ENCODE measurements around the gene LDHAL6A. TPM values are rescaled to one million over a fixed set of nuclear protein-coding genes. Genes with fewer than 3 reads are reported as not detected.

Gene LDHAL6A
- not detected in 2 replicates for total RNA-seq

DNA sequence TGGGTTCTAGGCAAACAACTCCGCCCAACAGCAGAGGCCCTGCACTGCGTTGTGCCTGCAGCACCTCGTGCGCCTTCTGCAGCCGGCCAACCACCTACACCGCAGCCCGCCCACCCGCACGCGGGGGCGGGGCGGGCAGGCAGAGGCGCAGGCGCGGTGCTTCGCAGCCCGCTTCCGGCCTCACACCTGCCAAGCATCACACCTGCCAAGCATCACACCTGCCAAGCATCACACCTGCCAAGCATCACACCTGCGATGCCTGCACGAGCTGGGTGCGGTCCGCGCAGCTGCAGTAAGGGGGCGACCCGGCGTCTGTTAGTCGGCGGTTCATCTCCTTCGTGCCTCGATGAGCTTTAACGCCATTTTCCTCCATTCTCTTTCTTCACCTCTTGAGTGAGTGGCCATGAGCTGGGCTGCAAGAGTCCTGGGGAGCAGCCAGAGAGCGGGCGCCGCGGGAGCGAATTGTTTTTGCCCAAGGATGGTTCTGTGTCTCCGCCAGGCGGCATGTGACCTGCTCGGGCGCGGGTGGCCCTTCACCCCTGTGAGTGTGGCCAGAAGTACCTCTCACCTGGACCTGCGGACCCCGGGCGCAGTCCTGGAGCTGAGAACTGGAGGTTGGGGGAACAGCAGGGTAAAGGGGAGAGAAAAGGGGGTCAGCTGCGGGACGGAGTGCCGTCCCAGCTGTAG, at the start of gene LDHAL6A:
LDHAL6A (plus strand) TSS at position 171 of the 687 bp plus-strand sequence. CDS start 825 bp downstream, outside the sequence.

DNA sequence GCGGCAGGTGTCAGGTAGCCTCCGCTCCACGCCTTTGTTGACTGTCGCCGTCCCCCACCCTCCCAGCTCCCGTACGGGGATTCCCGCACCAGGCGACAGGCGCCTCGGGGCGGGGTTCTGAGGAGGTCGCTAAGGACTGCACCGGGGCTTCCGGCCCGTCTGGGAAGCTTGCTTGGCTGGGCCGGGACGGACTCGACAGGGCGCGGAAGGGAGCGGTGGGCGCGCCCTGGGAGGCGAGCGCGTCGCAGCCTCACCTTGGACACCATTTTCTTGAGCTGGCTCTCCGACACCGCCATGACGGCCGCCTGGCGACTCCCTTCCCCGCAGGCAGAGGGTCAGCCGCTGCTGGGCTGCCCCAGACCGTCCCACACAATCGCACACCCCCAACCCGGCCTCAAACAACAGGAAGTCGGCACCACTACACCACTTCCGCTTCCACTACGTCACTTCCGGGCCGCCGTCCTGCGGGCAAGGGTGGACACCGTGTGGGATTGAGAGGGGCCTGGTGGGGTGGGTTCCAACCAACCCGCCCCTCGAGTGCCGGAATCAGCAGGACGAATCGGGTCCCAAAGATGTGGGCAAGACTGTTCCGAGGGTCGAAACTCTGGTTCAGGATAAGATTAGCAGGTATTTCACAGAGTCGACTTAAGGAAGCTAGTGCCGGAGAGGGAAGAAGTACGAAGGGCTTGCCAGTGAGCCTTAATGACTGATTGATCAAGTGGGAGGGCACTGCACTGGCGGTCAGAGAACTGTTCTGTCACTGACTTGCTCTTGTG, 71.1 kb downstream of the LDHAL6A start, which contains the start of gene TSG101:
TSG101 (minus strand) TSS at position 422 of the 776 bp plus-strand sequence; CDS start at position 296, 126 bp downstream.

Other genes with a start within 250 kb of the LDHAL6A start
- gene SAA4, start 219.1 kb upstream of the LDHAL6A start, total RNA-seq = 0.64 TPM in 1 of 2 replicates, not detected in the other
- gene SAA2, start 207.2 kb upstream of the LDHAL6A start, total RNA-seq = 1.7 and 37.6 TPM in 2 replicates
- gene SAA1, start 189.6 kb upstream of the LDHAL6A start, total RNA-seq = 10.3 and 80.4 TPM in 2 replicates
- 65.5 and 87.8 TPM in 2 replicates for gene HPS5, start 133.7 kb upstream of the LDHAL6A start, total RNA-seq
- gene GTF2H1, start 133.3 kb upstream of the LDHAL6A start, total RNA-seq = 94.9 and 96.7 TPM in 2 replicates
- gene LDHA, start 61.3 kb upstream of the LDHAL6A start, total RNA-seq = 451 and 1,044 TPM in 2 replicates
- gene LDHC, start 43.5 kb upstream of the LDHAL6A start, total RNA-seq = not detected in 2 replicates
- gene TSG101, start 71.1 kb downstream of the LDHAL6A start, total RNA-seq = 59.7 and 62.9 TPM in 2 replicates
- 24.6 and 32.2 TPM in 2 replicates for gene UEVLD, start 132.9 kb downstream of the LDHAL6A start, total RNA-seq
- 0.50 TPM in 1 of 2 replicates, not detected in the other for gene MISFA, start 143.9 kb downstream of the LDHAL6A start, total RNA-seq
- 19.5 and 23.4 TPM in 2 replicates for gene SPTY2D1, start 178.5 kb downstream of the LDHAL6A start, total RNA-seq
- 0.57 and 3.8 TPM in 2 replicates for gene TMEM86A, start 242.9 kb downstream of the LDHAL6A start, total RNA-seq

Data from nasal cavity respiratory epithelium epithelial cell of viscerocranial mucosa (primary cell).